NCI-H446 (cell line): ENCODE data around the gene GPC5.
"Not testable (repeated sequence)": the region's sequence is repeated elsewhere in the genome, so short reads cannot be mapped to it uniquely, and the experiment has no call there.

Experiments
- DNase-seq, 2 experiments: peaks; one replicate each; lab custom pipeline; 2025; lab: John Stamatoyannopoulos, UW

The GPC5 gene

GRCh38 chr13:91368676-91369440, 29.6 kb upstream of the GPC5 start:
- DNase-seq, result no peak

GRCh38 chr13:91369441-91369831, 29.0 kb upstream of the GPC5 start:
- DNase-seq, result no peak

- DNase-seq, result no peak
These were observed 27.9 kb upstream of the GPC5 start for GRCh38 chr13:91370501-91370900.

GRCh38 chr13:91372911-91373310, 25.5 kb upstream of the GPC5 start:
- no peak for DNase-seq

- DNase-seq, result no peak
These were observed 23.2 kb upstream of the GPC5 start for GRCh38 chr13:91375116-91375729.

GRCh38 chr13:91381371-91381770, 17.1 kb upstream of the GPC5 start:
- DNase-seq, result peak in 1 of 2 experiments; percentile 3

- no peak for DNase-seq
These were observed 14.6 kb upstream of the GPC5 start for GRCh38 chr13:91383836-91384235.

GRCh38 chr13:91384896-91385295, 13.5 kb upstream of the GPC5 start:
- DNase-seq, result no peak

- no peak for DNase-seq
These were observed 9.2 kb upstream of the GPC5 start for GRCh38 chr13:91389186-91389585.

GRCh38 chr13:91397595-91397994, 826 bp upstream of the GPC5 start:
- DNase-seq, result no peak

- no peak for DNase-seq
These were observed 1.0 kb downstream of the GPC5 start for GRCh38 chr13:91399189-91400062.

GRCh38 chr13:91400063-91400399, 1.6 kb downstream of the GPC5 start:
- no peak for DNase-seq

- DNase-seq, result no peak
These were observed 2.2 kb downstream of the GPC5 start for GRCh38 chr13:91400671-91401070.

GRCh38 chr13:91401920-91402319, 3.5 kb downstream of the GPC5 start:
- no peak for DNase-seq

GRCh38 chr13:91405240-91405639, 6.8 kb downstream of the GPC5 start:
- no peak for DNase-seq

GRCh38 chr13:91406619-91407018, 8.2 kb downstream of the GPC5 start:
- peak in 1 of 2 experiments; percentile 15 for DNase-seq

- DNase-seq, result no peak
These were observed 10.6 kb downstream of the GPC5 start for GRCh38 chr13:91408971-91409370.

- not testable (repeated sequence) for DNase-seq
These were observed 18.2 kb downstream of the GPC5 start for GRCh38 chr13:91416579-91416978.

- DNase-seq, result no peak
These were observed 19.4 kb downstream of the GPC5 start for GRCh38 chr13:91417660-91418325.

- DNase-seq, result no peak
These were observed 28.5 kb downstream of the GPC5 start for GRCh38 chr13:91426913-91427312.

- DNase-seq, result not testable (repeated sequence)
These were observed 40.3 kb downstream of the GPC5 start for GRCh38 chr13:91438674-91439073.

- no peak for DNase-seq
These were observed 52.5 kb downstream of the GPC5 start for GRCh38 chr13:91450913-91451312.
